Measurements from ENCODE around the gene PIGR. TPM values are rescaled to one million over a fixed set of nuclear protein-coding genes. Genes with fewer than 3 reads are reported as not detected.
A peak's percentile ranks its signal among the peaks of the same experiment; 100 is the strongest.

Gene PIGR
- total and polyA plus RNA-seq, 9 of the 15 experiments (the other 6 are each of a cell fraction or from before 2014, with no cell fraction given) = 0.01 to 1.5 (median 0.03) TPM; not detected in 4

DNA sequence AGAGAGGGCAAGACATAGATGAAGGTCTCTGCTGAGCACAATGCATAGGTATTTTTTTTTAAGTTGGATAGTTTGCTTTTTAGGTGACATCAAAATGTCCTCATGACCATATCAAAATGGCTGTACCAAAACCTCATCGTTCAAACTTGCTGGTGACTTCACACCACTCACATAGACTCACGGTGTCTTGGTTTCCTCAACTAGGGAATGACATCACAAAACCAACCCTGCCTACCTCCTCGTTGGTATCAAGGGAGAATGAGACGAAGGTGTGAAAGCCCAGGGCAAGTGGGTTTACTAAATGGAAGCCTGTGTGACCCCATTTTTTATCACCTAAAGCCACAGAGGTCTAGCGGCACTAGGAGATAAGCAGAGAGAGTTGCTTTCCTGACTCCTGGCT, 1.6 kb downstream of the PIGR start (continued):
- TF ChIP-seq, protein P1, sequence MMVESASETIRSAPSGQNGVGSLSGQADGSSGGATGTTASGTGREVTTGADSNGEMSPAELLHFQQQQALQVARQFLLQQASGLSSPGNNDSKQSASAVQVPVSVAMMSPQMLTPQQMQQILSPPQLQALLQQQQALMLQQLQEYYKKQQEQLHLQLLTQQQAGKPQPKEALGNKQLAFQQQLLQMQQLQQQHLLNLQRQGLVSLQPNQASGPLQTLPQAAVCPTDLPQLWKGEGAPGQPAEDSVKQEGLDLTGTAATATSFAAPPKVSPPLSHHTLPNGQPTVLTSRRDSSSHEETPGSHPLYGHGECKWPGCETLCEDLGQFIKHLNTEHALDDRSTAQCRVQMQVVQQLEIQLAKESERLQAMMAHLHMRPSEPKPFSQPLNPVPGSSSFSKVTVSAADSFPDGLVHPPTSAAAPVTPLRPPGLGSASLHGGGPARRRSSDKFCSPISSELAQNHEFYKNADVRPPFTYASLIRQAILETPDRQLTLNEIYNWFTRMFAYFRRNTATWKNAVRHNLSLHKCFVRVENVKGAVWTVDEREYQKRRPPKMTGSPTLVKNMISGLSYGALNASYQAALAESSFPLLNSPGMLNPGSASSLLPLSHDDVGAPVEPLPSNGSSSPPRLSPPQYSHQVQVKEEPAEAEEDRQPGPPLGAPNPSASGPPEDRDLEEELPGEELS (CRISPR knock-in tag; IDR thresholded peaks at IDR 0.05; ENCODE audit: borderline replicate concordance) = no peak
- TF ChIP-seq, protein P2, sequence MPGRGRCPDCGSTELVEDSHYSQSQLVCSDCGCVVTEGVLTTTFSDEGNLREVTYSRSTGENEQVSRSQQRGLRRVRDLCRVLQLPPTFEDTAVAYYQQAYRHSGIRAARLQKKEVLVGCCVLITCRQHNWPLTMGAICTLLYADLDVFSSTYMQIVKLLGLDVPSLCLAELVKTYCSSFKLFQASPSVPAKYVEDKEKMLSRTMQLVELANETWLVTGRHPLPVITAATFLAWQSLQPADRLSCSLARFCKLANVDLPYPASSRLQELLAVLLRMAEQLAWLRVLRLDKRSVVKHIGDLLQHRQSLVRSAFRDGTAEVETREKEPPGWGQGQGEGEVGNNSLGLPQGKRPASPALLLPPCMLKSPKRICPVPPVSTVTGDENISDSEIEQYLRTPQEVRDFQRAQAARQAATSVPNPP (IDR thresholded peaks at IDR 0.05; ENCODE audit: borderline replicate concordance, insufficient read depth, insufficient read length) = no peak
- TF ChIP-seq ATF1 (CRISPR knock-in tag; IDR thresholded peaks at IDR 0.05) = no peak
- peak; percentile 46; the same call in 1 of the 2 replicates for TF ChIP-seq ATF1 (tag; IDR thresholded peaks at IDR 0.05)
- TF ChIP-seq CBFA2T3 (IDR thresholded peaks at IDR 0.05) = peak; percentile 55; the same call in 1 of the 2 replicates
- no peak for TF ChIP-seq ZNF165 (CRISPR knock-in tag; IDR thresholded peaks at IDR 0.05; ENCODE audit: borderline replicate concordance)
- no peak for TF ChIP-seq ZNF707 (CRISPR knock-in tag; conservative IDR thresholded peaks at IDR 0.05)
- TF ChIP-seq CREM (IDR thresholded peaks at IDR 0.05; ENCODE audit: low read depth) = 0 out of 2 replicates have a peak, but pooled peaks have one; percentile 10
- no peak for TF ChIP-seq ZNF212 (CRISPR knock-in tag; IDR thresholded peaks at IDR 0.05)
- TF ChIP-seq, protein P3, sequence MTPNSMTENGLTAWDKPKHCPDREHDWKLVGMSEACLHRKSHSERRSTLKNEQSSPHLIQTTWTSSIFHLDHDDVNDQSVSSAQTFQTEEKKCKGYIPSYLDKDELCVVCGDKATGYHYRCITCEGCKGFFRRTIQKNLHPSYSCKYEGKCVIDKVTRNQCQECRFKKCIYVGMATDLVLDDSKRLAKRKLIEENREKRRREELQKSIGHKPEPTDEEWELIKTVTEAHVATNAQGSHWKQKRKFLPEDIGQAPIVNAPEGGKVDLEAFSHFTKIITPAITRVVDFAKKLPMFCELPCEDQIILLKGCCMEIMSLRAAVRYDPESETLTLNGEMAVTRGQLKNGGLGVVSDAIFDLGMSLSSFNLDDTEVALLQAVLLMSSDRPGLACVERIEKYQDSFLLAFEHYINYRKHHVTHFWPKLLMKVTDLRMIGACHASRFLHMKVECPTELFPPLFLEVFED (CRISPR knock-in tag; conservative IDR thresholded peaks at IDR 0.05) = no peak
- TF ChIP-seq TAL1 (IDR thresholded peaks at IDR 0.05) = 0 out of 2 replicates have a peak, but pooled peaks have one; percentile 10
- TF ChIP-seq MCM2 (IDR thresholded peaks at IDR 0.05; ENCODE audit: low read depth) = no peak
- TF ChIP-seq, protein P4, sequence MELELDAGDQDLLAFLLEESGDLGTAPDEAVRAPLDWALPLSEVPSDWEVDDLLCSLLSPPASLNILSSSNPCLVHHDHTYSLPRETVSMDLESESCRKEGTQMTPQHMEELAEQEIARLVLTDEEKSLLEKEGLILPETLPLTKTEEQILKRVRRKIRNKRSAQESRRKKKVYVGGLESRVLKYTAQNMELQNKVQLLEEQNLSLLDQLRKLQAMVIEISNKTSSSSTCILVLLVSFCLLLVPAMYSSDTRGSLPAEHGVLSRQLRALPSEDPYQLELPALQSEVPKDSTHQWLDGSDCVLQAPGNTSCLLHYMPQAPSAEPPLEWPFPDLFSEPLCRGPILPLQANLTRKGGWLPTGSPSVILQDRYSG (tag; conservative IDR thresholded peaks at IDR 0.05; ENCODE audit: low read depth) = 0 out of 2 replicates have a peak, but pooled peaks have one; percentile 24
- TF ChIP-seq YBX1 (IDR thresholded peaks at IDR 0.05) = no peak
- TF ChIP-seq ZNF830 (CRISPR knock-in tag; IDR thresholded peaks at IDR 0.05) = no peak
- TF ChIP-seq, protein P5, sequence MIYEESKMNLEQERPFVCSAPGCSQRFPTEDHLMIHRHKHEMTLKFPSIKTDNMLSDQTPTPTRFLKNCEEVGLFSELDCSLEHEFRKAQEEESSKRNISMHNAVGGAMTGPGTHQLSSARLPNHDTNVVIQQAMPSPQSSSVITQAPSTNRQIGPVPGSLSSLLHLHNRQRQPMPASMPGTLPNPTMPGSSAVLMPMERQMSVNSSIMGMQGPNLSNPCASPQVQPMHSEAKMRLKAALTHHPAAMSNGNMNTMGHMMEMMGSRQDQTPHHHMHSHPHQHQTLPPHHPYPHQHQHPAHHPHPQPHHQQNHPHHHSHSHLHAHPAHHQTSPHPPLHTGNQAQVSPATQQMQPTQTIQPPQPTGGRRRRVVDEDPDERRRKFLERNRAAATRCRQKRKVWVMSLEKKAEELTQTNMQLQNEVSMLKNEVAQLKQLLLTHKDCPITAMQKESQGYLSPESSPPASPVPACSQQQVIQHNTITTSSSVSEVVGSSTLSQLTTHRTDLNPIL (CRISPR knock-in tag; IDR thresholded peaks at IDR 0.05) = no peak
- TF ChIP-seq RNF2 (IDR thresholded peaks at IDR 0.05) = no peak
- TF ChIP-seq CBFA2T2 (conservative IDR thresholded peaks at IDR 0.05) = peak; percentile 30
- TF ChIP-seq EHMT2 (IDR thresholded peaks at IDR 0.05) = no peak
- TF ChIP-seq NFYB (IDR thresholded peaks at IDR 0.05; ENCODE audit: extremely low read depth, insufficient read length) = no peak
- no peak for TF ChIP-seq ZNF444 (CRISPR knock-in tag; IDR thresholded peaks at IDR 0.05)
- TF ChIP-seq, protein P6, sequence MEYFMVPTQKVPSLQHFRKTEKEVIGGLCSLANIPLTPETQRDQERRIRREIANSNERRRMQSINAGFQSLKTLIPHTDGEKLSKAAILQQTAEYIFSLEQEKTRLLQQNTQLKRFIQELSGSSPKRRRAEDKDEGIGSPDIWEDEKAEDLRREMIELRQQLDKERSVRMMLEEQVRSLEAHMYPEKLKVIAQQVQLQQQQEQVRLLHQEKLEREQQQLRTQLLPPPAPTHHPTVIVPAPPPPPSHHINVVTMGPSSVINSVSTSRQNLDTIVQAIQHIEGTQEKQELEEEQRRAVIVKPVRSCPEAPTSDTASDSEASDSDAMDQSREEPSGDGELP (CRISPR knock-in tag; IDR thresholded peaks at IDR 0.05; ENCODE audit: borderline replicate concordance) = no peak
- no peak for TF ChIP-seq ZFPM2 (CRISPR knock-in tag; IDR thresholded peaks at IDR 0.05)
- TF ChIP-seq PHF8 (IDR thresholded peaks at IDR 0.05; ENCODE audit: borderline replicate concordance, low read length) = no peak
